ENCODE data around the gene PYROXD2.

Gene PYROXD2

GRCh38 chr10:98378722-98379121 is 36.3 kb downstream of the PYROXD2 start:
- H3K9me3 ChIP-seq (ENCODE audit: control insufficient read depth, low read length), result no peaks in the 10 kb centered on the region
- H3K4me3 ChIP-seq (ENCODE audit: insufficient read depth, low read depth, low read length), result no peak overlapping the region
- H3K36me3 ChIP-seq (ENCODE audit: control insufficient read depth, insufficient read depth, low read length), result no peaks in the 10 kb centered on the region
- H3K4me1 ChIP-seq (ENCODE audit: control insufficient read depth, insufficient read depth, low read length), result peaks cover 13% of the 10 kb centered on the region
- no peaks in the 10 kb centered on the region for H3K27me3 ChIP-seq (ENCODE audit: control insufficient read depth, insufficient read depth, low read length, poor library complexity, severe bottlenecking)
- 97 to 98% methylated on average over 4 of the region's 4 CpGs for WGBS, 2 experiments
- H3K27ac ChIP-seq (ENCODE audit: insufficient read depth, low read depth, low read length, poor library complexity, severe bottlenecking), result no peak overlapping the region

- Histone ChIP-seq H3K36me3 (ENCODE audit: control insufficient read depth, insufficient read depth, low read length) (no peaks in the 10 kb centered on the region), H3K27ac (ENCODE audit: insufficient read depth, low read depth, low read length, poor library complexity, severe bottlenecking) (no peak overlapping the region), H3K4me3 (ENCODE audit: insufficient read depth, low read depth, low read length) (no peak overlapping the region), H3K4me1 (ENCODE audit: control insufficient read depth, insufficient read depth, low read length) (peaks cover 13% of the 10 kb centered on the region), H3K9me3 (ENCODE audit: control insufficient read depth, low read length) (no peaks in the 10 kb centered on the region), H3K27me3 (ENCODE audit: control insufficient read depth, insufficient read depth, low read length, poor library complexity, severe bottlenecking) (no peaks in the 10 kb centered on the region)
- WGBS, 2 experiments, result 88 to 98% methylated on average over 2 to 3 of the region's 3 CpGs
Measured at GRCh38 chr10:98377536-98377935, 37.4 kb downstream of the PYROXD2 start.

- no peaks in the 10 kb centered on the region for H3K36me3 ChIP-seq (ENCODE audit: control insufficient read depth, insufficient read depth, low read length)
- no peak overlapping the region for H3K4me3 ChIP-seq (ENCODE audit: insufficient read depth, low read depth, low read length)
- peaks cover 13% of the 10 kb centered on the region for H3K4me1 ChIP-seq (ENCODE audit: control insufficient read depth, insufficient read depth, low read length)
- no peak overlapping the region for H3K27ac ChIP-seq (ENCODE audit: insufficient read depth, low read depth, low read length, poor library complexity, severe bottlenecking)
- 97 to 100% methylated on average over 1 to 2 of the region's 2 CpGs for WGBS, 2 experiments
- no peaks in the 10 kb centered on the region for H3K9me3 ChIP-seq (ENCODE audit: control insufficient read depth, low read length)
- H3K27me3 ChIP-seq (ENCODE audit: control insufficient read depth, insufficient read depth, low read length, poor library complexity, severe bottlenecking), result no peaks in the 10 kb centered on the region
Measured at GRCh38 chr10:98377001-98377400, 38.0 kb downstream of the PYROXD2 start.

GRCh38 chr10:98376485-98376884 is 38.5 kb downstream of the PYROXD2 start:
- Histone ChIP-seq H3K36me3 (ENCODE audit: control insufficient read depth, insufficient read depth, low read length) (no peaks in the 10 kb centered on the region), H3K27ac (ENCODE audit: insufficient read depth, low read depth, low read length, poor library complexity, severe bottlenecking) (no peak overlapping the region)
- WGBS, 2 experiments, result 88% methylated on average over 1 of the region's 1 CpG; no CpG with 5 or more reads in 1 of the 2 experiments

GRCh38 chr10:98374217-98374985 is 40.6 kb downstream of the PYROXD2 start:
- whole genome bisulfite sequencing, 2 experiments, result 50 to 59% methylated on average over 7 to 8 of the region's 8 CpGs
- no peaks in the 10 kb centered on the region for H3K9me3 ChIP-seq (ENCODE audit: control insufficient read depth, low read length)
- no peak overlapping the region for H3K4me3 ChIP-seq (ENCODE audit: insufficient read depth, low read depth, low read length)
- no peak overlapping the region for H3K27ac ChIP-seq (ENCODE audit: insufficient read depth, low read depth, low read length, poor library complexity, severe bottlenecking)
- peaks cover 15% of the 10 kb centered on the region for H3K4me1 ChIP-seq (ENCODE audit: control insufficient read depth, insufficient read depth, low read length)
- no peaks in the 10 kb centered on the region for H3K27me3 ChIP-seq (ENCODE audit: control insufficient read depth, insufficient read depth, low read length, poor library complexity, severe bottlenecking)
- no peaks in the 10 kb centered on the region for H3K36me3 ChIP-seq (ENCODE audit: control insufficient read depth, insufficient read depth, low read length)

More at GRCh38 chr10:98376485-98376884, 38.5 kb downstream of the PYROXD2 start:
- Histone ChIP-seq H3K4me3 (ENCODE audit: insufficient read depth, low read depth, low read length) (no peak overlapping the region), H3K9me3 (ENCODE audit: control insufficient read depth, low read length) (no peaks in the 10 kb centered on the region), H3K27me3 (ENCODE audit: control insufficient read depth, insufficient read depth, low read length, poor library complexity, severe bottlenecking) (no peaks in the 10 kb centered on the region), H3K4me1 (ENCODE audit: control insufficient read depth, insufficient read depth, low read length) (peaks cover 13% of the 10 kb centered on the region)

- Histone ChIP-seq H3K27ac (ENCODE audit: insufficient read depth, low read depth, low read length, poor library complexity, severe bottlenecking) (no peak overlapping the region), H3K36me3 (ENCODE audit: control insufficient read depth, insufficient read depth, low read length) (no peaks in the 10 kb centered on the region)
Measured at GRCh38 chr10:98373260-98374040, 41.5 kb downstream of the PYROXD2 start.

GRCh38 chr10:98370831-98371820 is 43.9 kb downstream of the PYROXD2 start:
- Histone ChIP-seq H3K4me1 (ENCODE audit: control insufficient read depth, insufficient read depth, low read length) (peaks cover 16% of the 10 kb centered on the region), H3K27me3 (ENCODE audit: control insufficient read depth, insufficient read depth, low read length, poor library complexity, severe bottlenecking) (no peaks in the 10 kb centered on the region), H3K4me3 (ENCODE audit: insufficient read depth, low read depth, low read length) (no peak overlapping the region), H3K27ac (ENCODE audit: insufficient read depth, low read depth, low read length, poor library complexity, severe bottlenecking) (no peak overlapping the region), H3K36me3 (ENCODE audit: control insufficient read depth, insufficient read depth, low read length) (no peaks in the 10 kb centered on the region), H3K9me3 (ENCODE audit: control insufficient read depth, low read length) (no peaks in the 10 kb centered on the region)
- WGBS, 2 experiments, result 89 to 95% methylated on average over 13 to 14 of the region's 14 CpGs

More at GRCh38 chr10:98373260-98374040, 41.5 kb downstream of the PYROXD2 start:
- H3K9me3 ChIP-seq (ENCODE audit: control insufficient read depth, low read length), result no peaks in the 10 kb centered on the region
- WGBS, 2 experiments, result 90 to 94% methylated on average over 10 to 12 of the region's 12 CpGs
- H3K4me1 ChIP-seq (ENCODE audit: control insufficient read depth, insufficient read depth, low read length), result peaks cover 16% of the 10 kb centered on the region
- no peak overlapping the region for H3K4me3 ChIP-seq (ENCODE audit: insufficient read depth, low read depth, low read length)
- H3K27me3 ChIP-seq (ENCODE audit: control insufficient read depth, insufficient read depth, low read length, poor library complexity, severe bottlenecking), result no peaks in the 10 kb centered on the region

GRCh38 chr10:98369801-98370200 is 45.2 kb downstream of the PYROXD2 start:
- no peak overlapping the region for H3K27ac ChIP-seq (ENCODE audit: insufficient read depth, low read depth, low read length, poor library complexity, severe bottlenecking)
- WGBS, 2 experiments, result 77 to 81% methylated on average over 7 of the region's 7 CpGs
- no peaks in the 10 kb centered on the region for H3K27me3 ChIP-seq (ENCODE audit: control insufficient read depth, insufficient read depth, low read length, poor library complexity, severe bottlenecking)
- peaks cover 16% of the 10 kb centered on the region for H3K4me1 ChIP-seq (ENCODE audit: control insufficient read depth, insufficient read depth, low read length)
- no peak overlapping the region for H3K4me3 ChIP-seq (ENCODE audit: insufficient read depth, low read depth, low read length)
- no peaks in the 10 kb centered on the region for H3K9me3 ChIP-seq (ENCODE audit: control insufficient read depth, low read length)
- no peaks in the 10 kb centered on the region for H3K36me3 ChIP-seq (ENCODE audit: control insufficient read depth, insufficient read depth, low read length)

GRCh38 chr10:98368644-98369043 is 46.3 kb downstream of the PYROXD2 start:
- Histone ChIP-seq H3K9me3 (ENCODE audit: control insufficient read depth, low read length) (no peaks in the 10 kb centered on the region), H3K27ac (ENCODE audit: insufficient read depth, low read depth, low read length, poor library complexity, severe bottlenecking) (no peak overlapping the region), H3K4me3 (ENCODE audit: insufficient read depth, low read depth, low read length) (no peak overlapping the region), H3K36me3 (ENCODE audit: control insufficient read depth, insufficient read depth, low read length) (no peaks in the 10 kb centered on the region), H3K4me1 (ENCODE audit: control insufficient read depth, insufficient read depth, low read length) (peaks cover 6% of the 10 kb centered on the region), H3K27me3 (ENCODE audit: control insufficient read depth, insufficient read depth, low read length, poor library complexity, severe bottlenecking) (no peaks in the 10 kb centered on the region)
- 78 to 94% methylated on average over 2 of the region's 2 CpGs for WGBS, 2 experiments
